Amygdala (tissue), 56 donors: ENCODE data around the gene HNRNPA2B1.

Source experiments
- DNase-seq, 56 donors: peaks; one replicate each; lab custom pipeline; 2025; lab: John Stamatoyannopoulos, UW

Gene HNRNPA2B1

GRCh38 chr7:26200444-26201246 is at the start of gene HNRNPA2B1:
TSS of gene HNRNPA2B1 (minus strand) at chr7:26200746. CDS start at chr7:26200577, 169 bp downstream.
- DNase-seq, result peak; percentile 75 to 99 (median 96)

- no peak for DNase-seq
These were observed 49.7 kb upstream of the HNRNPA2B1 start for GRCh38 chr7:26250239-26250638.

DNA sequence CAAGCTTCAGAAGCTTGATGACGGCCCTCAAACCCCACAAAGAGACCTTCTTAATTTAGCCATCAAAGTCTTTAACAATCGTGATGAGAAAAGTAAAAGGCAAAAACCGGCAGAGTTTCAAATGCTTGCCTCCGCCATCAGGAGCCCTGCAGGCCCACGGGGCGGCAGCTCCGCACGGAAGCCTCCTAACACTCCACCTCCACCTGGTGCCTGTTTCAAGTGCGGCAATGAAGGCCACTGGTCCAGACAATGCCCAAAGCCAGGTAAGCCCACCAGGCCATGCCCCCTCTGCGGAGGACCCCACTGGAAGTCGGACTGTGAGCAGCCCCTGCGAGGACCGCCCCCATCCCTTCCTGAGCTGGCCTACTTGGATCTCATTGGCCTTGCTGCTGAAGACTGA is 44.6 kb upstream of the HNRNPA2B1 start:
- DNase-seq, result no peak

DNA sequence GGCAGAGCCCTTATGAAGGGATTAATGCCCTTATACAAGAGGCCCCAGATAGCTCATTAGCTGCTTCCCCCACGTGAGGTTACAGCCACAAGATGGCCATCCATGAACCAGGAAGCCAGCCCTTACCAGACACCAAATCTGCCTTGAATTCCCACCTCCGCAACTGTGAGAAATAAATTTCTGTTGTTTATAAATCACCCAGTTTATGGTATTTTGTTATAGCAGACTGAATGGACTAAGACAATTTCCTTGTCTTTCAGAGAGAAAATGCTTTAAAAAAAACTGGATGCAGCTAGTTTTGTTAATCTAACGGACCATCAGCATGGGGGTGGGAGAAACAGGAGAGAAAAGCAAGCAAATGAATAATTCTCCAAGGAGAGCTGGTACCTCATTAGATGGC is 37.5 kb upstream of the HNRNPA2B1 start:
- DNase-seq, result no peak

- no peak for DNase-seq
These were observed 36.7 kb upstream of the HNRNPA2B1 start for GRCh38 chr7:26237035-26237807.

DNA sequence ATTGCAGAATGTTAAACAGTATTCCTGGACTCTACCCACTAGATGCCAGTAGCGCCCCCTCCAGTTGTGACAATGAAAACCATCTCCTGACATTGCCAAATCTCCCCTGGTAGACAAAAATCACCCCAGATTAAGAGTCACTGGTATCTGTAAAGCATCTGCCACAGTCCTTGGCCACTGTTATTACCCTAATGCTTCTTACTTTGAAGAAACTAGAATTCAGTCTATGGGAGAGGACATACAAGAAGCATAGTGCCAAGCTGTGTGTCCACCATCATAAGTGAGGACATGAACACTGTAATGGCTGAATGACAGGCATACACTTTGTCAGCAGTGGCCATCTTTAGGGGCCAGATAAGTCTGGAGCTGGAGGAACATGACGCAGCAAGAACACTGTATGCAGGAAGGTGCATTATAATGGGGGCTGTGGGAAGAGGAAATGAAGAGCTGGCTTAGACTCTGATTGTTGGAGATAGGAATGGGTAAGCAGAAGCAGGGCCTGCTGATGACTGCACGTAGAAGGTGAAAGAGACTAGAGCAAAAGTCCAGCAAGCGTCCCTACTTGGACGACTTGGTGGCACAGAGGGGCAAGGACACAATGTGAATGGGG is 33.5 kb upstream of the HNRNPA2B1 start:
- no peak for DNase-seq

DNA sequence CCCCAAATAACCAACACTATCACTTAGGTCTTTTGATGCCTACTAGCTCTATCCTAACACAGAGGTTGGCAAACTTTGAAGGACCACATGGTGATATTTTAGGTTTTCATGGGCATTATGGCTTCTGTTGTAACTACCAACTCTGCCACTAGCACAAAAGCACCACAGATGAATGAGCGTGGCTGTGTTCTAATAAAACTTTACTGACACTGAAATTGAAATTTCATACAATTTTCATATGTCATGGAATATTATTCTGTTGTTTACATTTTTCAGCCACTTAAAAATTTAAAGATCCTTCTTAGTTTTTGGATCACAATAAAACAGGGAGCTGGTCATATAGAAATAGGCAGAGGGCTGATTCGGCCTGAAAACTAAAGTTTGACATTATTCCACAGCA is 27.4 kb upstream of the HNRNPA2B1 start:
- DNase-seq, result no peak

DNA sequence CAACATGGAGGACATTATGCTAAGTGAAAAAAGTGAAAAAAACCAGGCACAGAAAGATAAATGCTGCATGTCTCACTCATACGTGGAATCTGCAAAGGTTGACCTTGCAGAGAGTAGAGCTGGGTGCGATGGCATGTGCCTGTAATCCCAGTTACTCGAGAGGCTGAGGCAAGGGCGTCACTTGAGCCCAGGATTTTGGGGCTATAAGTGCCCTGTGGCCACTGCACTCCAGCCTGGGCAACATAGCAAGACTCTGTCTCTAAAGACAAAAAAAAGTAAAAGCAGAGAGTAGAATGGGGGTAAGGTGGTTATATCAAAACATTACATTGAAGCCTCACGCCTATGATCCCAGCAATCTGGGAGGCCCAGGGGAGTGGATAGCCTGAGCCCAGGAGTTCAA is 23.8 kb upstream of the HNRNPA2B1 start:
- no peak for DNase-seq

DNA sequence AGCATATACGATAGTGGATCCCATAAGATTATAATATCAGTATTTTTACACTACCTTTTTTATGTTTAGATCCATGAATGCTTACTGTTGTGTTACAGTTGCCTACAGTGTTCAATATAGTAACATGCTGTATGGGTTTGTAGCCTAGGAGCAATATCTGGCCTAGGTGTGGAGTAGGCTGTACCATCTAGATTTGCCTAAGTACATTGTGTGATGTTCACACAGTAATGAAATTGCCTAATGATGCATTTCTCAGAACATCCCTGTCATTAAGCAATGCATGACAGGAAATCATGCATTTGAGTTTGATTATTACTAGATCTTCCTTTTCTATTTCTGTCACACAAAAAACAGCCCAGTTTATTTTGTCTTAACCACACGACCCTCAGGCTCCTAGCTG is 15.5 kb upstream of the HNRNPA2B1 start:
- DNase-seq, result no peak

DNA sequence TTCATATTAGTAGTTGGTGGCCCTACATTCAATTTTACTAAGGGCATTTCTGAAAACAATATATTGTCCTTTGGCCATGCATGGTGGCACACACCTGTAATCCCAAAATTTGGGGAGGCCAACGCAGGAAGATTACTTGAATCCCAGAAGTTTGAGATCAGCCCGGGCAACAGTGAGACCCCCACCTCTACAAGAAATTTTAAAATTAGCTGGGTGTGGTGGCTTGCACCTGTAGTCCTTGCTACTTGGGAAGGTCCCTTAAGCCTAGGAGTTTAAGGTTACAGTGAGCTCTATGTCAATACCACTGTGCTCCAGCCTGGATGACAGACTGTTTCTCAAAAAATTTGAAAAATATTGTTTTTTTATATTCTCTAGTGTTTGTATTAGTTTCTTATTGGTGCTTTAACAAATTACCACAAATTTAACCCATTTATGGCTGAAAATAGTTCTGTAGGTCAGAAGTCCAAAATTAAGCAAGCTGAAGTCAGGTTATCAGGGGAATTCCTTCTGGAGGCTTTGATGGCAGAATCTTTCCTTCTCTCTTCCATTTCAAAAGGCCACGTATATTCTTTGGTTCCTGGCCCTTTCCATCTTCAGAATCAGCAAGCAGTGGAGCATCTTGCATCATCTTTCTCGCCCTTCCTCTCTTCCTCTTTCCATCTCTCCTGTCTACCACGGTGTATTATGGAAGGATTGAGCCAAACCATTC is 13.4 kb upstream of the HNRNPA2B1 start:
- DNase-seq, result no peak

GRCh38 chr7:26212921-26213718 is 12.6 kb upstream of the HNRNPA2B1 start:
- DNase-seq, result no peak

DNA sequence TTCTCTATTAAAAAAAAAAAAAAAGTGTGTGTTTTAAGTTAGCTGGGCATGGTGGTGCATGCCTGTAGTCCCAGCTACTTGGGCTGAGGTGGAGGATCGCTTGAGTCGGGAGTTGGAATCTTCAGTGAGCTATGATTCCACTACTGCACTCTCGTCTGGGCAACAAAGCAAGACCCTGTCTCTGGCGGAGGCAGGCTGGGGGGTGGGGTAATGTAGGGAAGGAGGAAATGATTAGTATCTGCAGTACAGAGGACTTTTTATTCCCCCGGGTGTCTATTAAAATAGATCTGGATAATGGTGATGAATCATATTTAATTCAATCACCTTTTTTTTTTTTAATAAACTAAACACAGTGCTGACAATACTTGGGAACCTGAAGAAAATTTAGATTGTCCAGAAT is 7.5 kb upstream of the HNRNPA2B1 start:
- DNase-seq, result no peak

GRCh38 chr7:26203016-26203415 is 2.5 kb upstream of the HNRNPA2B1 start:
- DNase-seq, result no peak

DNA sequence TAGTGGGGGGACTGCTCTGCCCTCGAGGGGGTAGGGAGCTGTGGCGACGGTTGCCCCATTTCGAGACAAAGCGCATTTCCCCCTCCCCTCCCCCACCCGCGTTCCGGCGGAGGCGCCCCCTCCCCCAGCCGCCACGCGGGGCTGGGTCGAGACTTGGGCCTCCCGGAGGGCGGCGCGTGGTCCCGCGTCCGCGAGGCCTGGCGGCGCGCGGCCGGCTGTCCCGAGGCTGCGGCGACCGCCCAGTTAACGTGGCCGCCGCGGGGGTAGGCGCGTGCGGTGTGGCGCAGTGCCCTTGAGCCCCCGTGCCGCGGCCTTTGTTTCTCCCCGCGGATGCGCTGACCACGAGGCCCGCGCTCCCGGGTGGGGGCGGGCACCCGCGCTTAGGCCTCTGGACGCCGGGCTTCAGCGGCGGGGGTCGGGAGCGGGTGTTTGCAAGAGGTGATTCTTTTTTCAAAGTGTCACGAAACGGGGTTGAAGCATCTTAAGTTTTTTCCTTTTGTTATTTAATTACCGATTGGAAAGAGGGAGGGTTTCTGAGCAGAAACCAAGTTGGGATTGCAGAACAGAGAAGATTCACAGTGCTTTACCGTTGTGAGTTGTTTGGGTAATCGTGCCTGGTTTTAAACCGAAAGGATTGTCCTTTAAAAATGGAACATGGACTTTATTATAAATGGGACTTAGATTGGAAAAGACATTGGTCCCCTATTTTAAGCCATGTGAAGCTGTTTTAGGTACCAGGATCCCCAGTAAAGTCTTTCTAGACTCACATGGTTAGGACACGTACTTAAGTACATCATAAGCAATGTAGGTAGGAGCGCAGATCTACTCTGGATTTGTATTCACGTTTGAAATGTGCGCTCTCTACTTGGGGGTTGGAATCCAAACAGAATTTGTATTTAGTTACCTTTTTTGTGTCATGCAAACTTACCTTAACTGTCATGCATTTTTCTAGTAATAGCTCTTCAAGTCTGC is 1.8 kb upstream of the HNRNPA2B1 start:
- peak in 39 of 56 donors; percentile 22 to 82 (median 56) for DNase-seq

- DNase-seq, result peak in 55 of 56 donors; percentile 42 to 94 (median 83)
These were observed 887 bp upstream of the HNRNPA2B1 start, which contains the start of gene CBX3 for GRCh38 chr7:26201247-26202018. TSS of gene CBX3 (plus strand) at chr7:26201745. CDS start at chr7:26202999, 1,254 bp downstream.

DNA sequence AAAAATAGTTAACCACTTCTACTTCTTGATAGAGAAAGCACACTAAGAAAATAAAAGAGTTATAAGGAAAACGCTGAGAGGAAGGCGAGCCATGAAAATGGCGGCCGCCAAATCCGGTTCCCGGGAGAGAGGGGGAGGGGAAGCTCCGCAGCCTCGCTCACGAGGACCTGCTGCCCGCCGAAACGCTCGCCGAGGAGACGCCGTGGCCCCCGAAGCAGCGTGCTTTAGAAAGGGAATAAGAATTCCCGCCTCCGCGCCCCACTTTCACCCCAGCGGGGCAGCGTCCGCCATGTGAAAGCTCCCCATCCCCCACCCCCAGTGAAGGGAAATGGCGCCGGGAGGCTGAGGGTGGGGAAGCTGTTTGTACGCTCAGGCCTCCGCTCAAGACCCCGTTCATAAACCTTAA is 505 bp downstream of the HNRNPA2B1 start:
- peak in 47 of 56 donors; percentile 12 to 89 (median 68) for DNase-seq

GRCh38 chr7:26199301-26200037 is 1.1 kb downstream of the HNRNPA2B1 start:
- DNase-seq, result peak in 46 of 56 donors; percentile 6 to 75 (median 50)
